SK-N-SH treated with all-trans-retinoic acid at 6 μM for 48 hours (cell line): Measurements from ENCODE around the gene CTDNEP1.

Source experiments
- ATAC-seq: fragments of 200-7000 bp; cut with Tn5 transposase; 3 replicates; pipeline ENCODE4 v1.9.1; 2020; ENCODE audit warnings: mild to moderate bottlenecking, moderate library complexity
- BACH2 ChIP-seq: fragments of 250-450 bp; sonication (Bioruptor Pico); IDR thresholded peaks from 2 replicates; pipeline ENCODE4 v1.9.0; 2021; ENCODE audit warnings: mild to moderate bottlenecking, borderline replicate concordance
- CREB5 ChIP-seq: fragments of 250-450 bp; sonication (Bioruptor Pico); IDR thresholded peaks from 2 replicates; pipeline ENCODE4 v1.5.1; 2020; ENCODE audit warnings: low read depth, mild to moderate bottlenecking, moderate library complexity
- CSDC2 ChIP-seq: fragments of 250-450 bp; sonication (Bioruptor Pico); IDR thresholded peaks from 2 replicates; pipeline ENCODE4 v1.5.0; 2020; ENCODE audit warnings: mild to moderate bottlenecking, moderate library complexity
- GLIS3 ChIP-seq: fragments of 250-450 bp; sonication (Bioruptor Pico); IDR thresholded peaks from 2 replicates; pipeline ENCODE4 v1.5.0; 2020; ENCODE audit warnings: mild to moderate bottlenecking, moderate library complexity
- ISL1 ChIP-seq: fragments of 250-450 bp; sonication (Bioruptor Pico); IDR thresholded peaks from 2 replicates; pipeline ENCODE4 v2.1.2; 2022; ENCODE audit warnings: mild to moderate bottlenecking, moderate library complexity
- OSR1 ChIP-seq: fragments of 250-450 bp; sonication (Bioruptor Pico); IDR thresholded peaks from 2 replicates; pipeline ENCODE4 v1.8.0; 2022; ENCODE audit warnings: moderate library complexity, mild to moderate bottlenecking, inconsistent platforms
- POU6F1 ChIP-seq: fragments of 250-450 bp; sonication (Bioruptor Pico); IDR thresholded peaks from 2 replicates; pipeline ENCODE4 v1.8.0; 2021; ENCODE audit warnings: low read depth, mild to moderate bottlenecking, moderate library complexity, borderline replicate concordance
- PPARA ChIP-seq: fragments of 250-450 bp; sonication (Bioruptor Pico); IDR thresholded peaks from 2 replicates; pipeline ENCODE4 v1.5.0; 2020; ENCODE audit warnings: mild to moderate bottlenecking, borderline replicate concordance
- RARB ChIP-seq: fragments of 250-450 bp; sonication (Bioruptor Pico); IDR thresholded peaks from 2 replicates; pipeline ENCODE4 v1.8.0; 2021; ENCODE audit warnings: mild to moderate bottlenecking, moderate library complexity
- TCF4 ChIP-seq: fragments of 250-450 bp; sonication (Bioruptor Pico); IDR thresholded peaks from 2 replicates; pipeline ENCODE4 v1.8.0; 2021; ENCODE audit warnings: mild to moderate bottlenecking, moderate library complexity, borderline replicate concordance
- TOX ChIP-seq: fragments of 250-450 bp; sonication (Bioruptor Pico); IDR thresholded peaks from 2 replicates; pipeline ENCODE4 v1.8.0; 2021; ENCODE audit warnings: mild to moderate bottlenecking, moderate library complexity, borderline replicate concordance
- ZC3H10 ChIP-seq: fragments of 250-450 bp; sonication (Bioruptor Pico); IDR thresholded peaks from 2 replicates; pipeline ENCODE4 v1.5.1; 2021; ENCODE audit warnings: mild to moderate bottlenecking, moderate library complexity
- ZFP3 ChIP-seq: fragments of 250-450 bp; sonication (Bioruptor Pico); IDR thresholded peaks from 2 replicates; pipeline ENCODE4 v1.5.0; 2020; ENCODE audit warnings: mild to moderate bottlenecking, moderate library complexity
- ZFP30 ChIP-seq: fragments of 450-650 bp; formaldehyde crosslinking; IDR thresholded peaks from 2 replicates; pipeline ENCODE4 v1.5.0; 2022; ENCODE audit warnings: mild to moderate bottlenecking, moderate library complexity
- ZNF565 ChIP-seq: fragments of 450-650 bp; formaldehyde crosslinking; conservative IDR thresholded peaks from 2 replicates; pipeline ENCODE4 v1.5.0; 2020; ENCODE audit warnings: low read depth, mild to moderate bottlenecking, moderate library complexity
- ZNF70 ChIP-seq: fragments of 450-650 bp; formaldehyde crosslinking; IDR thresholded peaks from 2 replicates; pipeline ENCODE4 v1.5.0; 2020; ENCODE audit warnings: mild to moderate bottlenecking, moderate library complexity
- TF ChIP-seq, protein P1 (sequence below): fragments of 250-450 bp; sonication (Bioruptor Pico); IDR thresholded peaks from 2 replicates; pipeline ENCODE4 v1.5.1; 2021; ENCODE audit warnings: mild to moderate bottlenecking, moderate library complexity

The CTDNEP1 gene

DNA sequence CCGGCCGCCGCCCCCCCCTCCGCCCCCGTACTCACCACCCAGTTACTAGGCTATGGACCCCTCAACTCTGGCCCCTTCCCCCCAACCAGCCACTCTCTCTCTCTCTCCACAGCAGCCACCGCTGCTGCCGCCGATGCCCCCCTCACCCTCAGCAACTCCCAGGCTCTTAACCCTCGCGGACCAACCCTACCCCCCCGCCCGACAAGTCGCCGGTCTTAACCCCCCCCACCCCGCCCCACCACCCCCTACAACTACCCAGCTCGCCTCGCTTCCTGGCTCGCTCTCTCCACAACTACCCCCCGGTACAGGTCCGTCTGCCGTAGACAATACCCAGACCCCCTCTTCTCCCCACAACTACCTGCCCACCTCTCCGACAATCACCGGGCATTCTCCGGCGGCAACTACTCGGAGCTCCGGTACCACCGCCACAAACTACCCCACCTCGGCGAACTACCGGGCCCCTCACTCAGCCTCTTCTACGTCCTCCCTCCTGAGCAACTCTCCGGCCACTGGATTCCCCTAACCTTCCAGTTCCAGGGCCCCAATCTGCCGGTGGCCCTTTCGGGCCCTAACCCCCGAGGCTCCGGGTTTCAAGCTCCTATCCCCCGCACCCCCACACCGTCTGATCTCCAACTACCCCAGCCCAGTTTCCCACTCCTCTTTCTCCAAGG lies 13.0 kb downstream of the CTDNEP1 start (continued):
- no peak for TF ChIP-seq POU6F1 (CRISPR knock-in tag)
- no peak for TF ChIP-seq TCF4
- TF ChIP-seq PPARA, result no peak
- TF ChIP-seq ISL1 (CRISPR knock-in tag), result no peak
- TF ChIP-seq, all 23 proteins: peak for 0

DNA sequence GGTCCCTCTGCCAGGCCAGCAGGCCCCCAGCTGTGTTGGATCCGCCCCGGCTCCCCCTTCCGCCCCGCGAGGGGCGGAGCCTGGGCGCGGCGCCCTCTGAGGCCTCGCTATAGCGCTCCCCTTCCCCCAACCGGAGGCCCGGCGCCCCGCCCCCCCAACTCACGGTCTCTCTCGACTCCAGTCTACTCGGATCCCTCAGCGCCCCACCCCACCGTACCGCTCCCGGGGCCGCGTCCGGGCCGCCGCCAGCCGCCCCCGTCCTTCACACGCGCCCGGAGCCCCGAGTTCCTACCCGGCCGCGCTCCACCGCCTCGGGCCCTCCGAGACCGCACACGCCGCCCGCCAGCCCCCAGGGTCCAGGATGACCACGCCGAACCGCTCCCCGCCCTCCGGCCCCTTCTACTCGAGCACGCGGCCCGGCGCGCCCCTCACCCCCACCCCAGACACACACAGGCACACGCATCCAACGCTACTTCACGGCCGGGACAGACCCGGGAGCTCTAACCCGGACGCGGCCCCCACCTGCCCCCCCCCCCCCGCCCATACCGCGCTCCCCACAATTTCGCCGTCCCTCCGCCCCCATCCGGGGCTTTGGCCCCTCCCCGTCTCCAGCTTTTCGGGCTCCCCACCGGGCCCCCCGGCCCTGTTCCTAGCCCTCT lies 13.6 kb downstream of the CTDNEP1 start:
- TF ChIP-seq TCF4 (no peak), CREB5 (CRISPR knock-in tag) (no peak)
- ATAC-seq, result peak; percentile 3

DNA sequence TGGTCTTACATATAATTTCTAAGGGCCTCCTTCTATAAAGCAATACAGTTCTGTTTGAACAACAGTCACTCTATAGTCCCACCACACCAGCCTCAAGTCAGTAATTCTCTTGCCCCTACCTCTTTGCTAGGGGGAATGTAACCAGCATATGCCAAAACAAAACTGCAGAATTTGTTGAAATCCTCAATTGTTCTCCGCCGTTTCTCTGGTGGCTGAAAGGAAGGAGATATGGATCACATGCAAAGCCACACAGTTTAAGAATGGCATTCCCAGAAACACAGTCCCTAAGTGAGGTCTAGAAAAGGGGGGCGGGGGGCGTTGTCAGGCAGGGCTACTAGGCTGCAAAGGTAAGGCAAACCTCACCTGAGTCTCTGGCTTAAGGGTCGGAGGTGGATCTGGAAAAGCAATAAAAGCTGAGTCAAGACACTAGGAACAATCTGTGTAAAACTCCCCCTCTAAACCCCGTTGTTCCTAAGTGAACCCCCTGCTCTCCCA lies 14.2 kb downstream of the CTDNEP1 start:
- no peak for ATAC-seq
- TF ChIP-seq, protein P1, sequence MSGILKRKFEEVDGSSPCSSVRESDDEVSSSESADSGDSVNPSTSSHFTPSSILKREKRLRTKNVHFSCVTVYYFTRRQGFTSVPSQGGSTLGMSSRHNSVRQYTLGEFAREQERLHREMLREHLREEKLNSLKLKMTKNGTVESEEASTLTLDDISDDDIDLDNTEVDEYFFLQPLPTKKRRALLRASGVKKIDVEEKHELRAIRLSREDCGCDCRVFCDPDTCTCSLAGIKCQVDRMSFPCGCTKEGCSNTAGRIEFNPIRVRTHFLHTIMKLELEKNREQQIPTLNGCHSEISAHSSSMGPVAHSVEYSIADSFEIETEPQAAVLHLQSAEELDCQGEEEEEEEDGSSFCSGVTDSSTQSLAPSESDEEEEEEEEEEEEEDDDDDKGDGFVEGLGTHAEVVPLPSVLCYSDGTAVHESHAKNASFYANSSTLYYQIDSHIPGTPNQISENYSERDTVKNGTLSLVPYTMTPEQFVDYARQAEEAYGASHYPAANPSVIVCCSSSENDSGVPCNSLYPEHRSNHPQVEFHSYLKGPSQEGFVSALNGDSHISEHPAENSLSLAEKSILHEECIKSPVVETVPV (CRISPR knock-in tag), result no peak
- TF ChIP-seq ZNF70 (no peak), ISL1 (CRISPR knock-in tag) (no peak), POU6F1 (CRISPR knock-in tag) (no peak), GLIS3 (no peak), RARB (no peak), PPARA (no peak), ZFP30 (CRISPR knock-in tag) (no peak)

- TF ChIP-seq ZC3H10 (CRISPR knock-in tag) (no peak), CSDC2 (CRISPR knock-in tag) (no peak), GLIS3 (no peak), ZNF565 (CRISPR knock-in tag) (no peak), BACH2 (CRISPR knock-in tag) (no peak), OSR1 (no peak), TOX (no peak), ZFP3 (CRISPR knock-in tag) (no peak), PPARA (no peak), ISL1 (CRISPR knock-in tag) (no peak)
- TF ChIP-seq, protein P1 (CRISPR knock-in tag), result no peak
- ATAC-seq, result no peak
Observed at GRCh38 chr17:7236808-7237207, 14.7 kb downstream of the CTDNEP1 start.
